ENCODE measurements around the gene ARMC8. TPM values are rescaled to one million over a fixed set of nuclear protein-coding genes. Genes with fewer than 3 reads are reported as not detected.

ARMC8 gene
- total RNA-seq, 1 donor from 2014 or later = 42.5 TPM

DNA sequence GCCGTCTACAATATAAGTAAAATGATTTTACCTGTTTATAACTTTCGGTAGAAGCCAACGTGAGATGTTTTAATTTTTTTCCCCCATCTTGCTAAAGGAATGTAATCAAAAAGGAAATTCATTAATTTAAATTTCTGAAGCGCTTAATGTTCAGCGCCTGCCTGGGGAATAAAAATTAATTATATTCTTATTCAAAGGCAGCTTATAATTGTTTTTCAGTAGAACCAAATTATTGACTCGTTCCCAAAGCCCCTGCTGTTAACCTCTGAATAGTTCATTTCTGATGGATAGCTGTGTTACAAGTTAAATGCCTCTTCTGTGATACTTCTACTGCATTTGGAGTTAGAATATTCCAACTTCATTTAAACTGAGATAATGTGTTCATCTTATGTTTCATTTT, 51.6 kb downstream of the ARMC8 start:
- TF ChIP-seq CTCF (IDR thresholded peaks at IDR 0.05; ENCODE audit: insufficient read depth, low read length, poor library complexity, severe bottlenecking) = no peak
- Histone ChIP-seq H3K27me3 (ENCODE audit: control insufficient read depth, insufficient read depth, low read length) (no peaks in the 10 kb centered on the region), H3K36me3 (ENCODE audit: control insufficient read depth, insufficient read depth, low read length) (no peaks in the 10 kb centered on the region), H3K4me3 (ENCODE audit: low read depth, low read length) (no peak overlapping the region)
- no peak for DNase-seq (ENCODE audit: low read depth)

DNA sequence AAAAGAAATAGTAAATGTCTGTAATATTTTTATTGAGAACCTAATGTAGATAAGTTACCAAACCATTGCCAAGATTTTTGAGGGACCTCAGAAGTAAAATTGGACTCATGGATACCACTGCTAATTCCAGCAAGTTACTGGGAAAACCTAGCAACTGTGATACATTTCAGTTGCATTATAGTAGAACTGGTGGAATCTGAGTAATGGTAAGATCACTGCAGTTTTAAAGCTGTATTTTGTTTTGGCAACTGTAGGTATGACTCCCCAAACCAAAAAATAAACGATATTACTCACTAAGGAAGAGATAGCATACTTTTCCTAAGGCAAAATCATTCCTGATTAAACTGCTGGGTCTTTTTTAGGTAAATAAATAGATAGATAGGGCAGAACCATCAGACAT, 54.0 kb downstream of the ARMC8 start:
- no peak for DNase-seq (ENCODE audit: low read depth)
- Histone ChIP-seq H3K4me3 (ENCODE audit: low read depth, low read length) (no peak overlapping the region), H3K36me3 (ENCODE audit: control insufficient read depth, insufficient read depth, low read length) (no peaks in the 10 kb centered on the region), H3K27me3 (ENCODE audit: control insufficient read depth, insufficient read depth, low read length) (no peaks in the 10 kb centered on the region)
- no peak for TF ChIP-seq CTCF (IDR thresholded peaks at IDR 0.05; ENCODE audit: insufficient read depth, low read length, poor library complexity, severe bottlenecking)

DNA sequence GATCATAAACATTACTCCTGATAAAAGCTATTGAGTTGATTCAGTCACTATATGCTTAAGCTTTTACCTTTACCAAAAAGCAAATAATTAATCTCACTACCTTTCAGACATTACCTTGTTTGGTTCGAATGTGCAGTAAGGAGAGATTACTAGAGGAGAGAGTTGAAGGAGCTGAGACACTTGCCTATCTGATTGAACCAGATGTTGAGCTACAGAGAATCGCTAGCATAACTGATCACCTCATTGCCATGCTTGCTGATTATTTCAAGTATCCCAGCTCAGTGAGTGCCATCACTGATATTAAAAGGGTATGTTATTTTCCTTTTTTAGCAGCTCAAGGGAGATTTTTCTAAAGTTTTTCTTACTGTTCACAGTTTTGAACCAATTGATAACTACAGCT, 54.6 kb downstream of the ARMC8 start:
- Histone ChIP-seq H3K4me3 (ENCODE audit: low read depth, low read length) (no peak overlapping the region), H3K27me3 (ENCODE audit: control insufficient read depth, insufficient read depth, low read length) (no peaks in the 10 kb centered on the region), H3K36me3 (ENCODE audit: control insufficient read depth, insufficient read depth, low read length) (no peaks in the 10 kb centered on the region)
- DNase-seq (ENCODE audit: low read depth) = no peak
- no peak for TF ChIP-seq CTCF (IDR thresholded peaks at IDR 0.05; ENCODE audit: insufficient read depth, low read length, poor library complexity, severe bottlenecking)

- TF ChIP-seq CTCF (IDR thresholded peaks at IDR 0.05; ENCODE audit: insufficient read depth, low read length, poor library complexity, severe bottlenecking) = no peak
- Histone ChIP-seq H3K36me3 (ENCODE audit: control insufficient read depth, insufficient read depth, low read length) (no peaks in the 10 kb centered on the region), H3K4me3 (ENCODE audit: low read depth, low read length) (no peak overlapping the region), H3K27me3 (ENCODE audit: control insufficient read depth, insufficient read depth, low read length) (no peaks in the 10 kb centered on the region)
- no peak for DNase-seq (ENCODE audit: low read depth)
Observed at GRCh38 chr3:138242466-138242865, 55.4 kb downstream of the ARMC8 start.

DNA sequence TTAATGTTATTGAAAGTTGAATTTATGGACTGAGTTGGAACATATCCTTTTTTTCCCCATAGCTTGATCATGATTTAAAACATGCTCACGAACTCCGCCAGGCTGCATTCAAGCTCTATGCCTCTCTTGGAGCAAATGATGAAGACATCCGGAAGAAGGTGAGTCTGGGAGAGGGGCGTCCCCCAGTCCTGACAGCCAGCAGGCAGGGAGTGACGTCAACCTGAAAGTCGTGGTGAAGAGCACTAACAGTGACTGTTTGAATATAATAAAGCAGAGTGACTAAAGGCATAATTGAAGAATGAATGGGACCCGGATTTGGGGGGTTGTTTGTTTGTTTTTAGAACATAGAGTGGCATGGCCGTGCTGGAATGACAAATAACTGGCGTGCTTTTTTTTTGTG, 57.9 kb downstream of the ARMC8 start:
- H3K4me3 ChIP-seq (ENCODE audit: low read depth, low read length) = no peak overlapping the region
- H3K36me3 ChIP-seq (ENCODE audit: control insufficient read depth, insufficient read depth, low read length) = no peaks in the 10 kb centered on the region
- TF ChIP-seq CTCF (IDR thresholded peaks at IDR 0.05; ENCODE audit: insufficient read depth, low read length, poor library complexity, severe bottlenecking) = no peak
- DNase-seq (ENCODE audit: low read depth) = no peak
- no peaks in the 10 kb centered on the region for H3K27me3 ChIP-seq (ENCODE audit: control insufficient read depth, insufficient read depth, low read length)

- no peak for DNase-seq (ENCODE audit: low read depth)
- no peak for TF ChIP-seq CTCF (IDR thresholded peaks at IDR 0.05; ENCODE audit: insufficient read depth, low read length, poor library complexity, severe bottlenecking)
- Histone ChIP-seq H3K36me3 (ENCODE audit: control insufficient read depth, insufficient read depth, low read length) (no peaks in the 10 kb centered on the region), H3K4me3 (ENCODE audit: low read depth, low read length) (no peak overlapping the region), H3K27me3 (ENCODE audit: control insufficient read depth, insufficient read depth, low read length) (no peaks in the 10 kb centered on the region)
Observed at GRCh38 chr3:138249636-138250035, 62.5 kb downstream of the ARMC8 start.
